HCT116 (cell line): ENCODE results near the gene AMMECR1. TPM values are rescaled to one million over a fixed set of nuclear protein-coding genes. Genes with fewer than 3 reads are reported as not detected.

ENCODE experiments used
- ATAC-seq: fragments of 200-7000 bp; cut with Tn5 transposase; 2 replicates; pipeline ENCODE4 v1.9.1; 2020; ENCODE audit warnings: mild to moderate bottlenecking, moderate library complexity
- BruUV-seq: library from RNA; stranded (reverse); fragments of 400-500 nt; replicated peaks from 2 replicates; lab custom pipeline; 2021; lab: Mats Ljungman, UMichigan
- CTCF ChIA-PET: fragments of 300-600 bp; sonication (Branson Sonifier 250); formaldehyde crosslinking; loops from one replicate; lab custom pipeline; 2021; ENCODE audit warnings: antibody characterized with exemption; lab: Charles Lee
- POLR2A ChIA-PET: fragments of 300-600, 350-600 bp; sonication (Branson Sonifier 250); formaldehyde crosslinking; loops from one replicate; lab custom pipeline; 2021; ENCODE audit warnings: antibody characterized with exemption; lab: Charles Lee
- RAD21 ChIA-PET, 2 experiments: fragments of 300-600 bp; sonication (Branson Sonifier 250); formaldehyde crosslinking; loops; one replicate each; lab custom pipeline; 2023; ENCODE audit warnings: low total read pairs in 2 of 2; ENCODE audit not compliant: uncharacterized antibody in 2 of 2, unreplicated experiment in 2 of 2, low non-redundant PET in 1 of 2; lab: Charles Lee
- DNase-seq: peaks from one replicate; pipeline ENCODE4 v3.0.0-alpha.2; 2010; ENCODE audit warnings: low read depth, low spot score
- H2AFZ ChIP-seq: fragments of 200-600 bp; shearing (Covaris generic), sonication (generic); 2 replicates; pipeline ENCODE4 v1.6.1; 2017; ENCODE audit warnings: low read depth, mixed run types, mixed read lengths, antibody characterized with exemption, low read length; ENCODE audit not compliant: poor library complexity, severe bottlenecking
- H3K27ac ChIP-seq: 2 replicates; pipeline ENCODE4 v1.5.1; 2012; ENCODE audit warnings: low read depth, low read length
- H3K27me3 ChIP-seq: fragments of 200-600 bp; sonication (generic); 2 replicates; pipeline ENCODE4 v1.6.1; 2016; ENCODE audit warnings: mixed run types, low read length, mixed read lengths; ENCODE audit not compliant: insufficient read depth
- H3K36me3 ChIP-seq, 2 experiments: fragments of 200-500 bp in 1 of 2; fragments of 200-600 bp in 1 of 2; sonication (Bioruptor generic) in 1 of 2; sonication (generic) in 1 of 2; 2 replicates each; pipeline versions ENCODE4 v1.5.1 to v1.6.1; 2014 to 2016; ENCODE audit warnings: low read length in 2 of 2, inconsistent platforms in 1 of 2, mixed read lengths in 1 of 2, mixed run types in 1 of 2; ENCODE audit not compliant: insufficient read depth in 2 of 2, control insufficient read depth in 1 of 2
- H3K4me1 ChIP-seq, 2 experiments: fragments of 200-600 bp in 1 of 2; sonication (generic) in 1 of 2; 2 replicates each; pipeline versions ENCODE4 v1.5.1 to v1.6.1; 2012 to 2017; ENCODE audit warnings: low read length in 2 of 2, inconsistent platforms in 1 of 2, mild to moderate bottlenecking in 1 of 2, mixed read lengths in 1 of 2, mixed run types in 1 of 2, moderate library complexity in 1 of 2; ENCODE audit not compliant: insufficient read depth in 2 of 2, control insufficient read depth in 1 of 2
- H3K4me2 ChIP-seq: fragments of 200-600 bp; sonication (generic); 2 replicates; pipeline ENCODE4 v1.6.1; 2017; ENCODE audit warnings: mixed run types, low read length, mixed read lengths
- H3K4me3 ChIP-seq, 2 experiments: fragments of 200-600 bp in 1 of 2; sonication (generic) in 1 of 2; replicated peaks in 1 of 2; 2 replicates each; pipeline ENCODE4 v1.5.1; 2011 to 2016; ENCODE audit warnings: low read length in 2 of 2, control low read depth in 1 of 2, low read depth in 1 of 2, mild to moderate bottlenecking in 1 of 2, mixed read lengths in 1 of 2, mixed run types in 1 of 2
- H3K79me2 ChIP-seq: fragments of 200-600 bp; sonication (generic); 2 replicates; pipeline ENCODE4 v1.6.1; 2017; ENCODE audit warnings: mild to moderate bottlenecking, mixed run types, low read length, moderate library complexity, mixed read lengths; ENCODE audit not compliant: insufficient read depth
- H3K9ac ChIP-seq: fragments of 200-600 bp; sonication (generic); 2 replicates; pipeline ENCODE4 v1.6.1; 2016; ENCODE audit warnings: low read length, mixed read lengths
- H3K9me2 ChIP-seq: fragments of 200-600 bp; sonication (generic), shearing (Covaris generic); 2 replicates; pipeline ENCODE4 v1.6.1; 2017; ENCODE audit warnings: mixed run types, mild to moderate bottlenecking, moderate library complexity; ENCODE audit not compliant: insufficient read depth
- H3K9me3 ChIP-seq, 2 experiments: fragments of 200-500 bp in 1 of 2; fragments of 200-600 bp in 1 of 2; sonication (Bioruptor generic) in 1 of 2; sonication (generic) in 1 of 2; 2 replicates each; pipeline ENCODE4 v1.6.1; 2014 to 2017; ENCODE audit warnings: low read length in 2 of 2, mixed read lengths in 2 of 2, inconsistent platforms in 1 of 2, low read depth in 1 of 2, mild to moderate bottlenecking in 1 of 2, mixed run types in 1 of 2, moderate library complexity in 1 of 2; ENCODE audit not compliant: control insufficient read depth in 1 of 2, insufficient read depth in 1 of 2
- H4K20me1 ChIP-seq: fragments of 200-600 bp; sonication (generic), shearing (Covaris generic); 2 replicates; pipeline ENCODE4 v1.6.1; 2017; ENCODE audit warnings: mixed run types, mild to moderate bottlenecking, moderate library complexity; ENCODE audit not compliant: insufficient read depth
- ATF3 ChIP-seq: IDR thresholded peaks from 2 replicates; pipeline ENCODE4 v1.6.1; 2012
- CTCF ChIP-seq, 3 experiments: fragments of 200-600 bp in 1 of 3; sonication (generic) in 1 of 3; IDR thresholded peaks in 2 of 3; conservative IDR thresholded peaks in 1 of 3; 2 replicates each; pipeline ENCODE4 v1.5.1; 2012 to 2017; ENCODE audit warnings: low read depth in 2 of 3, low read length in 2 of 3, antibody characterized with exemption in 1 of 3, borderline replicate concordance in 1 of 3, control low read depth in 1 of 3, mild to moderate bottlenecking in 1 of 3, mixed read lengths in 1 of 3, mixed run types in 1 of 3, moderate library complexity in 1 of 3; ENCODE audit not compliant: insufficient read depth in 1 of 3
- ELF1 ChIP-seq: IDR thresholded peaks from 2 replicates; pipeline ENCODE4 v1.6.1; 2012; ENCODE audit warnings: low read depth, borderline replicate concordance
- EZH2 ChIP-seq: fragments of 200-600 bp; sonication (generic); IDR thresholded peaks from 2 replicates; pipeline ENCODE4 v1.6.1; 2017; ENCODE audit warnings: antibody characterized with exemption, mixed run types
- FOSL1 ChIP-seq: IDR thresholded peaks from 2 replicates; pipeline ENCODE4 v1.6.1; 2012; ENCODE audit warnings: low read depth
- POLR2A ChIP-seq: IDR thresholded peaks from 2 replicates; pipeline ENCODE4 v1.7.0; 2011; ENCODE audit warnings: borderline replicate concordance; ENCODE audit not compliant: insufficient read depth, insufficient read length; ENCODE audit errors: extremely low read depth
- REST ChIP-seq: IDR thresholded peaks from 2 replicates; pipeline ENCODE4 v1.6.1; 2012; ENCODE audit warnings: low read depth
- SIN3A ChIP-seq: IDR thresholded peaks from 2 replicates; pipeline ENCODE4 v1.6.1; 2012; ENCODE audit warnings: low read depth
- TCF7L2 ChIP-seq: IDR thresholded peaks from 2 replicates; pipeline ENCODE4 v1.7.0; 2011; ENCODE audit warnings: borderline replicate concordance, inconsistent platforms; ENCODE audit not compliant: insufficient read depth, insufficient read length; ENCODE audit errors: extremely low read depth
- intact Hi-C: fragments of 100-400 bp; cut with micrococcal nuclease; formaldehyde crosslinking; loops from 2 replicates; pipeline ENCODE4 v1.10.0; 2022
- total RNA-seq: library from RNA; stranded (reverse); gene quantifications from one replicate; pipeline ENCODE4 v1.2.1, GENCODE V29; 2021; ENCODE audit not compliant: unreplicated experiment

The AMMECR1 gene
- total RNA-seq, 1 experiment from 2014 or later: 9.2 TPM

DNA sequence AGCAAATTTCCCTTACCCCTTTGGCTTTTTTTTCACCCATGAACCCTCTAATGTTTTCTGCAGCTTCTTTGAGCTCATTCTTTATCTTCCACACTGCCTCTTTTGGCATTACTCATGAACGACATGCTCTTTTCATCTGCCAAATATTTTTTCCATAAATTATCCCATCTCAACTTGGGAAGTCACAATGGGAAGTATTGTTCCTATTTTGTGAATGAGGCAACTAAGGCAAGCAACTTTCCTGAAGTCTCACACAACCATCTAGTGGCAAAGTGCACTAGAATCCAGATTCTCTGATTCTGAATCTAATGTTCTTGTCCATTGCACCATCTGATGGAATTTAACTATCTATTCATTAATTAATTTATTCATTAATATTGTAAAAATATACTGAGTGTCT is 41.4 kb upstream of the AMMECR1 start (continued):
- no peak for TF ChIP-seq EZH2
- TF ChIP-seq FOSL1: no peak
- no peak for TF ChIP-seq ATF3
- no peak for TF ChIP-seq SIN3A
- no peak for TF ChIP-seq POLR2A
- TF ChIP-seq TCF7L2: no peak
- TF ChIP-seq, all 23 proteins: peak for 0

DNA sequence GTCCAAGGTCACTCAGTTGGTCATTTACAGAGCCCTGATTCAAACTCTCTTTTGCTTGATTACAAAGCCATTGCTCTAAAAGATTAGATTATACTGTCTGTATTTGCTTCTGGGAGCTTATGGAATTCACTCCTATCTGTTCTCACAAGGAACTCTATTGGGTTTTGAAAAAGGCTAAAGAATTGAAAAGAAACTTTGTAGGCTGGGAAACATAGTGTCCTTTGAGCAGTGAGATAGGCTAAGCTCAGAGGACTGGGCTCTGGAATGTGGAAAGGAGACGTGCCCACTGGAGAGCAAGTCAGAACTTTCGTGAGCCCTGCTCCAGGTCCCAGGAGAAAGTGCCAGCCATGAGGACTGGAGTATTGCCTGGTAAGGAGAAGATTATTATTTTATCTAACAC is 40.7 kb upstream of the AMMECR1 start, which contains the start of gene RTL9:
Gene RTL9 (plus strand): TSS at position 301 of the 400 bp plus-strand sequence. CDS start 91,770 bp downstream, outside the sequence.
- intact Hi-C loops: no loop called here
- Histone ChIP-seq H3K4me1 (no peaks in the 10 kb centered on the region), H3K27ac (no peak within 1 kb of the TSS), H4K20me1 (no peaks in the 10 kb centered on the region)
- ATAC-seq: no peak
- TF ChIP-seq ATF3: no peak
- TF ChIP-seq, all 23 proteins: peak for 0
- Histone ChIP-seq H3K4me3 (no peak within 1 kb of the TSS), H3K36me3 (no peaks in the 10 kb centered on the region), H3K4me2 (no peak within 1 kb of the TSS), H2AFZ (no peak within 1 kb of the TSS), H3K9me2 (no peaks in the 10 kb centered on the region), H3K79me2 (no peaks in the 10 kb centered on the region), H3K27me3 (no peaks in the 10 kb centered on the region), H3K9ac (no peak within 1 kb of the TSS), H3K9me3 (no peaks in the 10 kb centered on the region)
- no peak for DNase-seq
- ChIA-PET POLR2A (no interaction called here), RAD21 (no interaction called here), CTCF (no interaction called here)
- no TSS peak for BruUV-seq

DNA sequence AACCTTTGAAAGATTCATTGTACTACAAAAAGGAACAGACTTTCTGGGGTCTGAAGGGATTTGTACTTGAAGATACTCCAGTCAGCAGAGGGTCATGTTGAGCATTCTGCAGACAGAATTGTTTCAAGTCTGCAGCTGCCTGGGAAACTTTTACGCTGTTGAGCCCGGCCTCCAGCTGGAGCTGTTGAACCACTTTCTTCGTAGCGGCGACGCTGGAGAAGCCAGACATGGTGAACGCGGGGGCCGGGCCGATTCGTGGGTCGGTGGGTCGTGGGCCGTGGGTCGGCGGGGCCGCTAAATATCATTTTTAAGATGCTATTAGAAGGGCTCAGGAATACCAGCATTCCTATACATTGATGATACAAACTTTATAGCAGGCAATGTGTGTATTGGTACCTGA is 28.8 kb upstream of the AMMECR1 start:
- H3K9me2 ChIP-seq: no peaks in the 10 kb centered on the region
- no peak for TF ChIP-seq ELF1
- TF ChIP-seq CTCF (IDR thresholded peaks at IDR 0.05 in 2 of 3, conservative IDR thresholded peaks at IDR 0.05 in 1 of 3; ENCODE audit: borderline replicate concordance in 1 of 3, insufficient read depth in 1 of 3, low read depth in 2 of 3, low read length in 2 of 3): no peak
- TF ChIP-seq POLR2A: no peak
- no peak for TF ChIP-seq ATF3
- no peak for TF ChIP-seq SIN3A
- no peak for TF ChIP-seq REST
- CTCF ChIA-PET: no interaction called here
- H2AFZ ChIP-seq: no peak overlapping the region
- no peak overlapping the region for H3K9ac ChIP-seq
- POLR2A ChIA-PET: no interaction called here
- intact Hi-C loops: no loop called here
- DNase-seq (no peak), ATAC-seq (no peak)
- peaks cover 0 to under 1% of the 10 kb centered on the region in 2 experiments; a peak in 1 of 4 replicates for H3K4me1 ChIP-seq
- H3K9me3 ChIP-seq: no peaks in the 10 kb centered on the region
- no peaks in the 10 kb centered on the region for H3K79me2 ChIP-seq
- H3K27me3 ChIP-seq: no peaks in the 10 kb centered on the region
- BruUV-seq: no TSS peak
- H3K4me2 ChIP-seq: no peak overlapping the region
- no peak overlapping the region for H3K27ac ChIP-seq
- no peaks in the 10 kb centered on the region for H4K20me1 ChIP-seq
- no peak overlapping the region for H3K4me3 ChIP-seq
- RAD21 ChIA-PET: no interaction called here
- no peaks in the 10 kb centered on the region for H3K36me3 ChIP-seq
